Measurements from ENCODE around the gene TRAF2. TPM values are rescaled to one million over a fixed set of nuclear protein-coding genes. Genes with fewer than 3 reads are reported as not detected.

TRAF2 gene
- total RNA-seq, 2 donors from 2014 or later: 5.2 to 30.7 TPM

DNA sequence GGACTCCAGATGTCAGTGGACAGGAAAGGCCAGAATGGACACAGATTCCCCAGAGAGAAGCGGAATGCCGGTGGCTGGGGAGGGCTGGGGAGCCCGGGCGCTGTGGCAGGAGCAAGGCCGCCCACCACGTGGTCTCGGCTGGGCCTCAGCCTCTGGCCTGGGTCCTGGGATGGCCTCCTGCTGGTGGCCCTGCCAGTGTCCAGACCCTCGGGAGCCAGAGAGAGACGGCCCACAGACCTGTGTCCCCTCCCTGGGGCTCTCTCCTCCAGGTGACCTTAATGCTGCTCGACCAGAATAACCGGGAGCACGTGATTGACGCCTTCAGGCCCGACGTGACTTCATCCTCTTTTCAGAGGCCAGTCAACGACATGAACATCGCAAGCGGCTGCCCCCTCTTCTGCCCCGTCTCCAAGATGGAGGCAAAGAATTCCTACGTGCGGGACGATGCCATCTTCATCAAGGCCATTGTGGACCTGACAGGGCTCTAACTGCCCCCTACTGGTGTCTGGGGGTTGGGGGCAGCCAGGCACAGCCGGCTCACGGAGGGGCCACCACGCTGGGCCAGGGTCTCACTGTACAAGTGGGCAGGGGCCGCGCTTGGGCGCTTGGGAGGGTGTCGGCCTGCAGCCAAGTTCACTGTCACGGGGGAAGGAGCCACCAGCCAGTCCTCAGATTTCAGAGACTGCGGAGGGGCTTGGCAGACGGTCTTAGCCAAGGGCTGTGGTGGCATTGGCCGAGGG lies 39.3 kb downstream of the TRAF2 start:
- TF ChIP-seq CTCF (IDR thresholded peaks at IDR 0.05) (no peak), POLR2A (IDR thresholded peaks at IDR 0.05) (no peak)
- H3K4me3 ChIP-seq: no peak overlapping the region
- H3K9me3 ChIP-seq: no peaks in the 10 kb centered on the region
- H3K27ac ChIP-seq: no peak overlapping the region
- intact Hi-C loops (cut with DNase I): no loop called here
- no peaks in the 10 kb centered on the region for H3K4me1 ChIP-seq
- WGBS, 2 donors: 79 to 88% methylated on average over 9 to 33 of the region's 33 CpGs
- DNase-seq (no peak), ATAC-seq (no peak)
- no peaks in the 10 kb centered on the region for H3K27me3 ChIP-seq
- peaks cover 0 to 2% of the 10 kb centered on the region in 2 donors for H3K36me3 ChIP-seq (replicated peaks in 1 of 2; ENCODE audit: insufficient read depth in 1 of 2, low read depth in 2 of 2)

GRCh38 chr9:136926154-136926704 lies 39.9 kb downstream of the TRAF2 start:
- DNase-seq: no peak
- Histone ChIP-seq H3K27ac (no peak overlapping the region), H3K4me3 (no peak overlapping the region), H3K27me3 (no peaks in the 10 kb centered on the region), H3K36me3 (replicated peaks in 1 of 2; ENCODE audit: insufficient read depth in 1 of 2, low read depth in 2 of 2) (no peaks in the 10 kb centered on the region), H3K4me1 (no peaks in the 10 kb centered on the region), H3K9me3 (no peaks in the 10 kb centered on the region)
- no peak for ATAC-seq
- WGBS, 2 donors: 93 to 100% methylated on average over 3 to 9 of the region's 9 CpGs
- intact Hi-C loops (cut with DNase I): no loop called here
- no peak for TF ChIP-seq CTCF (IDR thresholded peaks at IDR 0.05)
- no peak for TF ChIP-seq POLR2A (IDR thresholded peaks at IDR 0.05)

DNA sequence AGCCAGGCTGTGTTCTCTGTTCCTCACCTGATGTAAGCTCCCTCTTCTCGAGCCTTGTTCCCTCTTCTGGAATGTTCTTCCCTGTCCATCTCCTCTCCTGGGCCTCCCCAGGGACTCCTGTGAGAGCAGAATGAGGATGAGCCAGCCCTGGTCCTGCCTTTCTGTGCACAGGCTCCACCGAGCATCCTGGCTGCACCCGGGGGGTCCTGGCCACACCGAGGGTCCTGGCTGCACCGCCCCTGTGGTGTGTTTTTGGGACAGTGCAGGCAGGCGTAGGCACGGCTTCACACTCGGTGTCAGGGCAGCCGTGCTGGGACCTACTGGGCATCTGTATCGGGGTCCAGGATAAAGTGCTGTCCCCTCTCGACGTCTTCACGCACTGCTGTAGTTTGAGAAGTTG lies 40.4 kb downstream of the TRAF2 start:
- TF ChIP-seq POLR2A (IDR thresholded peaks at IDR 0.05): no peak
- no peak for TF ChIP-seq CTCF (IDR thresholded peaks at IDR 0.05)
- intact Hi-C loops (cut with DNase I): no loop called here
- Histone ChIP-seq H3K36me3 (replicated peaks in 1 of 2; ENCODE audit: insufficient read depth in 1 of 2, low read depth in 2 of 2) (no peaks in the 10 kb centered on the region), H3K4me3 (no peak overlapping the region), H3K9me3 (no peaks in the 10 kb centered on the region), H3K4me1 (no peaks in the 10 kb centered on the region), H3K27me3 (no peaks in the 10 kb centered on the region), H3K27ac (no peak overlapping the region)
- ATAC-seq: no peak
- 91 to 92% methylated on average over 1 to 13 of the region's 13 CpGs for WGBS, 2 donors
- DNase-seq: no peak

GRCh38 chr9:136927343-136928271 lies 41.3 kb downstream of the TRAF2 start:
- TF ChIP-seq CTCF (IDR thresholded peaks at IDR 0.05) (no peak), POLR2A (IDR thresholded peaks at IDR 0.05) (no peak)
- H3K27ac ChIP-seq: no peak overlapping the region
- DNase-seq (no peak), ATAC-seq (no peak)
- no peaks in the 10 kb centered on the region for H3K36me3 ChIP-seq (replicated peaks in 1 of 2; ENCODE audit: insufficient read depth in 1 of 2, low read depth in 2 of 2)
- H3K4me3 ChIP-seq: no peak overlapping the region
- intact Hi-C loops (cut with DNase I): no loop called here
- no peaks in the 10 kb centered on the region for H3K27me3 ChIP-seq
- WGBS, 2 donors: 82 to 89% methylated on average over 22 to 23 of the region's 23 CpGs
- no peaks in the 10 kb centered on the region for H3K9me3 ChIP-seq
- no peaks in the 10 kb centered on the region for H3K4me1 ChIP-seq
